Muscle layer of duodenum (tissue), 2 donors: Measurements from ENCODE around the gene TAS1R1.

Experiments
- H3K27ac ChIP-seq: one replicate; pipeline ENCODE4 v1.7.0; 2013; ENCODE audit warnings: mild to moderate bottlenecking, low read length
- H3K27me3 ChIP-seq: one replicate; pipeline ENCODE4 v1.7.0; 2013; ENCODE audit warnings: low read depth, mild to moderate bottlenecking, control low read depth, low read length
- H3K36me3 ChIP-seq, 2 donors: one replicate each; pipeline ENCODE4 v1.7.0; 2013; ENCODE audit warnings: low read length in 2 of 2, control low read depth in 1 of 2, mild to moderate bottlenecking in 1 of 2; ENCODE audit not compliant: insufficient read depth in 2 of 2, control insufficient read depth in 1 of 2
- H3K4me1 ChIP-seq, 2 donors: one replicate each; pipeline ENCODE4 v1.7.0; 2013; ENCODE audit warnings: low read length in 2 of 2, mild to moderate bottlenecking in 2 of 2, control low read depth in 1 of 2, moderate library complexity in 1 of 2; ENCODE audit not compliant: insufficient read depth in 2 of 2, control insufficient read depth in 1 of 2
- H3K4me3 ChIP-seq, 2 donors: one replicate each; pipeline ENCODE4 v1.7.0; 2013; ENCODE audit warnings: low read length in 2 of 2, low read depth in 1 of 2, mild to moderate bottlenecking in 1 of 2
- H3K9me3 ChIP-seq, 2 donors: one replicate each; pipeline ENCODE4 v1.7.0; 2013; ENCODE audit warnings: low read length in 2 of 2, control low read depth in 1 of 2, mild to moderate bottlenecking in 1 of 2; ENCODE audit not compliant: control insufficient read depth in 1 of 2
- donor health status: healthy.

The TAS1R1 gene

GRCh38 chr1:6622396-6623152 is 67.5 kb downstream of the TAS1R1 start:
- no peaks in the 10 kb centered on the region for H3K9me3 ChIP-seq

GRCh38 chr1:6623269-6623965 is 68.3 kb downstream of the TAS1R1 start:
- Histone ChIP-seq H3K4me3 (no peak overlapping the region), H3K36me3 (peaks cover 24 to 39% of the 10 kb centered on the region in 2 donors), H3K27ac (no peak overlapping the region), H3K27me3 (no peaks in the 10 kb centered on the region), H3K4me1 (peaks cover 0 to 20% of the 10 kb centered on the region in 2 donors), H3K9me3 (no peaks in the 10 kb centered on the region)

More at GRCh38 chr1:6622396-6623152, 67.5 kb downstream of the TAS1R1 start:
- no peaks in the 10 kb centered on the region for H3K27me3 ChIP-seq
- H3K4me1 ChIP-seq = peaks cover 0 to 20% of the 10 kb centered on the region in 2 donors
- H3K4me3 ChIP-seq = no peak overlapping the region
- peaks cover 26 to 39% of the 10 kb centered on the region in 2 donors for H3K36me3 ChIP-seq
- no peak overlapping the region for H3K27ac ChIP-seq

- no peaks in the 10 kb centered on the region for H3K27me3 ChIP-seq
- peak within 1 kb of the TSS; percentile 56 for H3K27ac ChIP-seq
- H3K9me3 ChIP-seq = no peaks in the 10 kb centered on the region
- H3K4me3 ChIP-seq = peak within 1 kb of the TSS; percentile 78 to 80
- peaks cover 0 to 20% of the 10 kb centered on the region in 2 donors for H3K4me1 ChIP-seq
- H3K36me3 ChIP-seq = peaks cover 30 to 41% of the 10 kb centered on the region in 2 donors
Measured at GRCh38 chr1:6624710-6625583, 69.8 kb downstream of the TAS1R1 start, which contains the start of gene THAP3. THAP3 (plus strand) TSS chr1:6624868; CDS start chr1:6625219, 351 bp downstream.

- no peaks in the 10 kb centered on the region for H3K9me3 ChIP-seq
- H3K27me3 ChIP-seq = no peaks in the 10 kb centered on the region
- peak overlapping the region; percentile 78 to 80 for H3K4me3 ChIP-seq
- H3K27ac ChIP-seq = peak overlapping the region; percentile 56
- peaks cover 0 to 20% of the 10 kb centered on the region in 2 donors for H3K4me1 ChIP-seq
- H3K36me3 ChIP-seq = peaks cover 25 to 41% of the 10 kb centered on the region in 2 donors
Measured at GRCh38 chr1:6625584-6626149, 70.6 kb downstream of the TAS1R1 start.

- peaks cover 0 to 20% of the 10 kb centered on the region in 2 donors for H3K4me1 ChIP-seq
- H3K27me3 ChIP-seq = no peaks in the 10 kb centered on the region
- no peak overlapping the region for H3K27ac ChIP-seq
- peaks cover 15 to 32% of the 10 kb centered on the region in 2 donors for H3K36me3 ChIP-seq
- no peak overlapping the region for H3K4me3 ChIP-seq
- H3K9me3 ChIP-seq = no peaks in the 10 kb centered on the region
Measured at GRCh38 chr1:6627031-6627430, 71.9 kb downstream of the TAS1R1 start.

- H3K27ac ChIP-seq = no peak overlapping the region
- H3K4me1 ChIP-seq = peaks cover 0 to 20% of the 10 kb centered on the region in 2 donors
- H3K4me3 ChIP-seq = no peak overlapping the region
- H3K9me3 ChIP-seq = no peaks in the 10 kb centered on the region
- no peaks in the 10 kb centered on the region for H3K27me3 ChIP-seq
- peaks cover 15 to 32% of the 10 kb centered on the region in 2 donors for H3K36me3 ChIP-seq
Measured at GRCh38 chr1:6627841-6628545, 72.9 kb downstream of the TAS1R1 start.

- no peaks in the 10 kb centered on the region for H3K27me3 ChIP-seq
- H3K4me3 ChIP-seq = no peak overlapping the region
- H3K4me1 ChIP-seq = peaks cover 0 to 20% of the 10 kb centered on the region in 2 donors
- H3K36me3 ChIP-seq = peaks cover 21 to 37% of the 10 kb centered on the region in 2 donors
- H3K27ac ChIP-seq = no peak overlapping the region
- no peaks in the 10 kb centered on the region for H3K9me3 ChIP-seq
Measured at GRCh38 chr1:6628971-6629479, 73.9 kb downstream of the TAS1R1 start.
